ENCODE measurements around the gene SLC9A1.

The SLC9A1 gene

DNA sequence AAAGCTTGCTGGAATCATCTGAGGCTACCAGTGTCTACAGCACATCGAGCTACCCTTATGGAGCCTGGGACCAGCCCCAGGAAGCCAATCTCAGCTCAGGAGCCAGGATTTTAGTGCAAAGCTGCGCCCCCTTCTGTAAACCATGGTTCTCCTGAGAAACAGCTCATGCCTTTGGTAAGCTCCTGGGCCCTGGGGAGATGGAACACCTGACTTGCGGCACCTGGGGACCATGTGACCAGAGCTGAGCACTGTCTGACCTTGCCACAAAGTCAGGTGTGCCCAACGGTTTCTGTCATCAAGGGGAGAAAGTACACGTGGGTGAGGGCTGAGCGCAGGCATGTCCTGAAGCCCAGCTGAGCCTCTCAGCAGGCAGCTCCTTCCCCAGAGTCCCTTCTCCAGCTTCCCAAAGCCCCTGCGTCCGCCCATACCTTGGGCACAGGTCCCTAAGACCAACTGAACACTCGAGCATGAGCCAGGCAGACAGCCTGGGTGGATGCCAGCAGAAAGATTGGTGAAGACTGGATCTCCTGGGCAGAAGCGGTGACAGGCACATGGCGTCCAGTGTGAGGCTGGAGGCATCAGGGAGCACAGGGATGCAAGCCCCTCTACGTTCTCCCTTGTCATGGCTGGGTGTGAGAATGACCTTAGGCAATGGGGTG is 84.4 kb downstream of the SLC9A1 start:
- DNase-seq (ENCODE audit: low spot score): peak; percentile 47

DNA sequence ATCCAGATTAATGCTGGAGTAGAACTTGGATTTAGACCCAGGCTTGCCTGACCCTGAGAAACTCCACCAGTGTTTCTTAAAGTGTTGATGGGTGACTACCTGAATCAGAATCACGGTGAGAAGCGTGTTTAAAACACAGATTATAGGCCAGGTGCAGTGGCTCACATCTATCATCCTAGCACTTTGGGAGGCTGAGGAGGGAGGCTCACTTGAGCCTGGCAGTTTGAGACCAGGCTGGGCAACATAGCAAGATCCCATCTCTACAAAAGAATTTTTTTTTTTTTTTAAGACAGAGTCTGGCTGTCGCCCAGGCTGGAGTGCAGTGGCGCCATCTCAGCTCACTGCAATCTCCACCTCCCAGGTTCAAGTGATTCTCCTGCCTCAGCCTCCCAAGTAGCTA is 86.0 kb downstream of the SLC9A1 start:
- no peak for DNase-seq (ENCODE audit: low spot score)

DNA sequence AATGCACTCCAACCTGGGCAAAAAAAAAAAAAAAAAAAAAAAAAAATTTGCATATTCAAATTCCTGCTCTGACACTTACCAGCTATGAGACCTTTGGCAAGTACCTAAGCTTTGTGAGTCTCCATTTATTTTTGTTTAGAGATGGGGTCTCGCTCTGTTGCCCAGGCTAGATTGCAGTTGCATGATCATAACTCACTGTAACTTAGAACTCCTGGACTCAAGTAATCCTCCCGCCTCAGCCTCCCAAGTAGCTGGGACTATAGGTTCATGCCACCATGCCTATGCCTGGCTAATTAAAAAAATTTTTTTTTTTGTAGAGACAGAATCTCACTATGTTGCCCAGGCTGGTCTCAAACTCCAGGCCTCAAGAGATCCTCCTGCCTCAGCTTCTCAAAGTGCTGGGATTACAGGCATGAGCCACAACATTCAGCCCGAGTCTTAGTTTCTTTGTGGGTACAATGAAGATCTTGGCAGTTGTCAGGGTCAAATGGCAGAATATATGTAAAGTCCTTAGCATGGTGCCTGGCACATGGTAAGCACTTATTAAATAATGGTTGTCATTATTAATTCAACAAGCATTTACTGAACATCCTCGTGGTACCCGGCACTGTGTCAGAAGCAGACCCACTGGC is 88.8 kb downstream of the SLC9A1 start:
- DNase-seq (ENCODE audit: low spot score): no peak

DNA sequence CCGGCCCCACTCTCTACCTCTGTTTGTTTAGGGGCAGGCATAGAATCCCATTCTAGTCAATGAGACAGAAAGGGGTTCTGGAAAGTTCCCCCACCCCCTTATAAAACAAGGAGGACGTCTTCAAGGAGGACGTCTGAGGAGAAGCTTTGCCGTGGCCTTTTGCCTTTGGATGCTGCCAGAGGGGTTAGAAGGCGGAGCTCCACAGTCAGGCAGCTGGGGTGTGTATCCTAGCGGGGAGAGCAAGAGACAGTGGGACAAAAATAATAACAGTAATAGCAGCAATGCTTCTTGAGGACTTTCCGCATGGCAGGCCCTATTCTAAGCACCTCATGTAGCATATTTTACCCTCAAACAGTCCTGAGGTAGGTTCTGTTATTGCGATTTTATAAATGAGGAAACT is 94.0 kb downstream of the SLC9A1 start:
- no peak for DNase-seq (ENCODE audit: low spot score)

DNA sequence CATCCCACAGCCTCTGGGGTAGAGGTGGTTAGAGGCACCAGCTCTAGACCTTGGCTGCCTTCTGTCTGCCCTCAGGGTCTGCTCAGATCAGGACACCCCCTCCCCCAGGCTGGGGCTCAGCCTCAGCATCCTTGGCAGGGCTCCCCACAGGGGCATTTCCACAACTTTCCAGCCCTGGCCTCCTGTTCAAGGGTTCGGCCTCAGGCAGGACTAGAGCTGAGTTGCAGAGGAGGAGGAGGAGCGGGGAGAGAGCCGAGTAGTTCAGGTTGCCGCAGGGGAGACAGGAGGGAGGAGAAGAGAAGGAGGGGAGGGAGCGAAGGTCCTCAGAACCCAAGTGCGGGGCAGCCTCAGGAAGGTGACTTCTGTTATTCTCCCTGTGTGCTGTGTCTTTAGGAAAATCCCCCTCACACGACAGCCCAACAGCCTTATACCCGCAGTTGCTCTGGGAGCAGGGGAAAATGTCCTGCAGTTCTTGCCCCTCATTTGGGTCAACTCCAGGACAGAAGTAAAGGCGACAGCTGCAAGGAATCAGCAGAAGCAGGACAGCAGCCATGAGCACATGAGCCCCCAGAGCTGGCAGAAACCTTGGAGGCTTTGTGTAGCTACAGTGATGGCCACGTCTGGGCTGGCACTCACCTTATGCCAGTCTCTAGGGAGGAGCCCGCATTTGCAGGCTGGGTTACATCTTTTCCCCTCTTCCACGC is 95.8 kb downstream of the SLC9A1 start:
- peak; percentile 38 for DNase-seq (ENCODE audit: low spot score)

DNA sequence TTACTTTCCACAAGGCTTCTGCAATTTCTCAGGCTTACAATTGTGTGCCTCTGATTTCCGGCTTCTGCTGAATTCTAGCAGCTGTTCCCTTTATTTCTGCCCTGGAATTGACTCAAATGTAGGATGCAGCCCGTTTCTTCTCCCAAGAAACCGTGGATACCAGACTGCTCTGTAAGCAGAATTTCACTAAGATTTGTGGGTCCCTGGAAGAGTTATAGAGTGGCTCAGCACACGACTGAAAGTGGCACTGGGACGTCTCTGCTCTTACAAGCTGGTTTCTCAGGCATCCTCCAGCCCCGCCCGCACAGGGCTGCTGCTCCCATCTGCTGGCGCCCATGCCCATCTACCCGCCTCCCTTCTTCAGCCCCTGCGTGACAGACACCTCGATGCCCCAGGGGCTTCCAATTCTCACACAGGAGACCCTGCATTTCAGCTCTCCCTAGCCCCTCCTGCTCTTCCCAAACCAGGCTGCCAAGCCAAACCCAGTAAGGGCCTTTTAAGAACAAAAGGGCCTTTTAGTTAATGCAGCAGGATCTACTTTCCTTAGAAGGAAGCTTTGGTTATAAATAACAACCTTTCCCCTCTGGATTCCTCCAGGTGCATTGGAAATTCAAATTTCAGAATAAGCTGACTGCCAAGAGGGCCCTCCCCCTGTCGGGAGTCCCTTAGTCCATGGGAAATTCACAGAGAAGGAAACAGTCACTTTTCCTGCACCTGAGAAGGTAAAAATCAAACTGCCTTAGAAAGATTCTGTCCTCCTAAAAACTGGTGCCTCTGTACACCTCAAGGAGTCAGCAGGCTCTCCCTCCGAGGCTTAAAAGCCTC is 96.9 kb downstream of the SLC9A1 start:
- DNase-seq (ENCODE audit: low spot score): no peak

DNA sequence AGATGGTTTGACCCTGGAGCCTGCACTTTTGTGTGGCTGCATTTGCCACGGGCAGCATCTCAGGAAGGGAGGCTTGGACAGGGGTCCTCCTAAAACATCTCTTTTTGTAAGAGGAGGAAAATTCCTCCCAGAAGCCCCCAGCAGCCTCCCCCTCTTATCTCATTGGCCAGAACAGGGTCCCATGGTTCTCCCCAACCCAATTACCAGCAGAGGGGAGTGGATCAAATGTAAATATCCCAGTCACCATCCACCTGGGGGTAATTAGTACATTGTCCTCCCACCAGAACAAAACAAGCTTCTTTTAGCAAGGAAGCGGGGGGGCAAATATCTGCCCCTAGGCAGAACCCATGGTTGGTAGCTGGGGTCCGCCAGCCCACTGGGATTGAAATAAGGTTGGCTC is 97.5 kb downstream of the SLC9A1 start:
- DNase-seq (ENCODE audit: low spot score): peak; percentile 34

DNA sequence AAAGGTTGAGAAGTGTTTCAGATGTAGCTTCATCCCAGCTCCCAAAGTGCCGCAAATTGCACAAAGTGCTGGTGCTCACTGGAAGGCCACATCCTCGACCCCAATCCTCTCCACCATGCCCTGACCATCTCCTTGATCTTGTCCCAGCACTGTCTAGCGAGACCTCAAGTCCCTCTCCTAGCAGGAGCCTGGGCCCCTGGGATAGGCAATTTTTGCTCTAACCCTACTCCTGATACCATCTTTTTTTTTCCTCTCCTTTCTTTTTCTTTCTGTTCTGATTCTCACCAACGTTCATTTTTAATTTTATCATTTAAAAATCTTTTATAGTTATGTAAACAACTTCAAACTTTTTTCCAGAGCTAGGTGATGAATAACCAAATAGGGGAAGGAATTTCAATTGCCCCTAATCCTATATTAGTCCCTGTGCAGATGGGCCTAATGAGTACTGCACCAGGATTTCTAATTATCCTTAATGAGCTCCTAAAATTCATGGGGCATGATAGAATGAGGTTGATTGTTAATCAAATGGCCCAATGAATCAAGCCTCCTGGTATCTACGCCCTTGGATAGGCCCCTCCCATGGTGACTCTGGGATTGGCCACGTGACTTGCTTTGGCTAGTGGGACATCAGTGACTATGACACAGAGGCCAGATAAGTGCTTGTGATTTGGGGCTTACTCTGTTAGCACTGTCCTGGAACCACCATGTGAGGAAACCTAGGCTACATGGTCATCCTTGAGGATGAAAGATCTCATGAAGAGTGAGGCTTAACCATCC is 100.8 kb downstream of the SLC9A1 start:
- DNase-seq (ENCODE audit: low spot score): no peak

DNA sequence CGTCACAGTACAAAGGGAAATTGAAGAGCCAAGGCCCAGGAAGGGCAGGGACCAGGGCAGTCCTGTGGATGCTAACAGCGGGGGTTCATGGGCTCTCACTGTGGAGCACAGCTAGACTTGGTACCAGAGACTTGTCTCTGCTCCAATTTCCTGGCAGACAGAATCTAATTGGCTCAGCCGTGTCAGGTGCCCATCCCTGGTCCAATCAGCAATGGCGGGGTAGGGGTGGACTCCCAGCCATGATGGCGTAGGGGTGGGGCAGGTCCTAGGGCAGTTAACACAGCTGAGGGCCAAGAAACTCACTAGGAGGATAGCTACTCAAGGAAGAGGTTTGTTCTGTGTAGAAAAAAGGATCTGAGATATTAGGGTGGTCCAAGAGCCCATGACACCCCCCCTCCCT is 102.4 kb downstream of the SLC9A1 start:
- no peak for DNase-seq (ENCODE audit: low spot score)

DNA sequence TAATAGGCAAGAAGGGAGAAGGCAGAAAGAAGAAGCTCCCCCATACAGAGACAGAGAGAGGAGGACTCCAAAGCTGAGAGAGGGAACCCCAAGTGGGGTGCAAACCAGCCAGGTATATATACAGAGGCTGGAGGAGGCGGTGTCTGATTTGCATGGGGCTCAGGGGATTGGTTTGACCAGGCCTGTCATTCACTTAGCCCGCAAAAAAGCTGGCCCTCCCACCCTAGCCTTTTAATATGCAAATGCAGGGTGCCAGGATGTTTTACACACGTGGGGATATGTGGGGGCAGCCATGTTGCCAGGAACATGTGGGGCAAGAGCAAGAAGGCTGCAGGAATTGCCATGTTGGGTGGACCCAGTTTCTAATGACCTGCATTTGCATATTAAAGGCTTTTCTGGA is 105.3 kb downstream of the SLC9A1 start:
- peak; percentile 50 for DNase-seq (ENCODE audit: low spot score)

DNA sequence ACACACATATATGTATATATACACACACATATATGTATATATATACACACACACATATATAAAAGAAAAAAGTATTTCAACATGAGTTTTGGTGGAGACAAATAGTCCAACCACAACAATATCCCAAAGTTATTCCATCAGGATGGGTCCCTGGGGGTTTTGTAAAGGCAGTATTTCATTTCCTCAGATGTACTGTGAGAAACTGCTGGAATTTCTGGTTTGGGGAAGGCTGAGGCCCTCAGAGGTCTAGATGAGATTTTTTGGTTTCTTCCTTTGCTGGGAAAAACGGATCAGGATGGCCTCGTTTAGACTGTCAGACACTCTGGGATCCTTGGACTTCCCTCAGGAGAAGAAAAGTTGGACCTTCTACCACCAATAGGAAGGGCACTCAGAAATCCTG is 105.8 kb downstream of the SLC9A1 start:
- no peak for DNase-seq (ENCODE audit: low spot score)
